HEK293T (cell line): ENCODE data around the gene RNU11.

Source experiments
- BHLHE40 ChIP-seq: fragments of 450-650 bp; IDR thresholded peaks from 2 replicates; pipeline ENCODE4 v1.6.1; 2016; ENCODE audit warnings: mild to moderate bottlenecking, moderate library complexity, borderline replicate concordance
- ELF4 ChIP-seq: fragments of 450-650 bp; IDR thresholded peaks from 2 replicates; pipeline ENCODE4 v1.6.1; 2017; ENCODE audit warnings: antibody characterized with exemption
- FOXA1 ChIP-seq: fragments of 450-650 bp; IDR thresholded peaks from 2 replicates; pipeline ENCODE4 v1.6.1; 2016; ENCODE audit warnings: mild to moderate bottlenecking
- FOXK2 ChIP-seq: fragments of 450-650 bp; IDR thresholded peaks from 2 replicates; pipeline ENCODE4 v1.6.1; 2016; ENCODE audit warnings: mild to moderate bottlenecking
- HDGF ChIP-seq: fragments of 450-650 bp; IDR thresholded peaks from 2 replicates; pipeline ENCODE4 v1.6.1; 2017; ENCODE audit warnings: antibody characterized with exemption, borderline replicate concordance
- L3MBTL2 ChIP-seq: fragments of 450-650 bp; conservative IDR thresholded peaks from 2 replicates; pipeline ENCODE4 v1.6.1; 2016; ENCODE audit warnings: mild to moderate bottlenecking
- NFRKB ChIP-seq: fragments of 450-650 bp; IDR thresholded peaks from 2 replicates; pipeline ENCODE4 v1.6.1; 2016; ENCODE audit warnings: mild to moderate bottlenecking, moderate library complexity
- PKNOX1 ChIP-seq: fragments of 450-650 bp; IDR thresholded peaks from 2 replicates; pipeline ENCODE4 v1.6.1; 2016
- SP1 ChIP-seq: fragments of 450-650 bp; IDR thresholded peaks from 2 replicates; pipeline ENCODE4 v1.6.1; 2017
- TARDBP ChIP-seq: fragments of 450-650 bp; IDR thresholded peaks from 2 replicates; pipeline ENCODE4 v1.6.1; 2016

- TF ChIP-seq BHLHE40, result no peak
- TF ChIP-seq L3MBTL2, result no peak
- TF ChIP-seq NFRKB, result no peak
- TF ChIP-seq FOXK2, result no peak
- TF ChIP-seq SP1, result no peak
- no peak for TF ChIP-seq HDGF
- TF ChIP-seq ELF4, result no peak
- no peak for TF ChIP-seq PKNOX1
- TF ChIP-seq FOXA1, result no peak
- no peak for TF ChIP-seq TARDBP
Observed at GRCh38 chr1:28631713-28632112, 16.7 kb upstream of the RNU11 start.
